ENCODE data around the gene RAPSN. TPM values are rescaled to one million over a fixed set of nuclear protein-coding genes. Genes with fewer than 3 reads are reported as not detected.
A peak's percentile ranks its signal among the peaks of the same experiment; 100 is the strongest.

The RAPSN gene
- total and polyA plus RNA-seq, 2 donors (not counting 1 experiment from before 2014, with no cell fraction given) = 0.17 TPM; not detected in 1

- no peaks in the 10 kb centered on the region for H3K9me3 ChIP-seq (ENCODE audit: control insufficient read depth, insufficient read depth, low read depth, low read length)
- no peak overlapping the region for H2AFZ ChIP-seq (ENCODE audit: low read length)
- TF ChIP-seq EZH2 (IDR thresholded peaks at IDR 0.05; ENCODE audit: low read length, missing control alignments) (no peak), CTCF (conservative IDR thresholded peaks at IDR 0.05 in 1 of 2, IDR thresholded peaks at IDR 0.05 in 1 of 2; ENCODE audit: low read depth in 1 of 2, low read length in 2 of 2) (no peak)
- peaks cover 6% of the 10 kb centered on the region for H3K36me3 ChIP-seq (ENCODE audit: control insufficient read depth, insufficient read depth, low read length)
- H4K20me1 ChIP-seq (ENCODE audit: control insufficient read depth, extremely low read depth, insufficient read depth, low read length) = no peaks in the 10 kb centered on the region
- H3K4me2 ChIP-seq (ENCODE audit: extremely low read depth, insufficient read depth, low read length) = no peak overlapping the region
- H3K9ac ChIP-seq (ENCODE audit: insufficient read depth, low read length) = no peak overlapping the region
- H3K79me2 ChIP-seq (ENCODE audit: control insufficient read depth, insufficient read depth, low read length) = peaks cover 75% of the 10 kb centered on the region
- H3K27me3 ChIP-seq (ENCODE audit: control insufficient read depth, insufficient read depth, low read length) = no peaks in the 10 kb centered on the region
- H3K4me1 ChIP-seq (ENCODE audit: control insufficient read depth, extremely low read depth, insufficient read depth, low read length) = no peaks in the 10 kb centered on the region
- H3K4me3 ChIP-seq (replicated peaks in 1 of 4; ENCODE audit: control extremely low read depth in 1 of 4, insufficient read depth in 1 of 4, low read depth in 3 of 4, low read length in 4 of 4) = no peak overlapping the region
- H3K27ac ChIP-seq (ENCODE audit: insufficient read depth, low read length) = no peak overlapping the region
- peak in 1 of 2 donors; percentile 23 for DNase-seq (ENCODE audit: low read depth in 2 of 2)
These were observed 46.9 kb upstream of the RAPSN start for GRCh38 chr11:47495856-47496217.

GRCh38 chr11:47495011-47495855, 46.3 kb upstream of the RAPSN start:
- DNase-seq (ENCODE audit: low read depth in 2 of 2) = peak in 1 of 2 donors; percentile 91
- H4K20me1 ChIP-seq (ENCODE audit: control insufficient read depth, extremely low read depth, insufficient read depth, low read length) = no peaks in the 10 kb centered on the region
- H3K4me3 ChIP-seq (replicated peaks in 1 of 4; ENCODE audit: control extremely low read depth in 1 of 4, insufficient read depth in 1 of 4, low read depth in 3 of 4, low read length in 4 of 4) = no peak overlapping the region
- TF ChIP-seq CTCF (conservative IDR thresholded peaks at IDR 0.05 in 1 of 2, IDR thresholded peaks at IDR 0.05 in 1 of 2; ENCODE audit: low read depth in 1 of 2, low read length in 2 of 2) (no peak), EZH2 (IDR thresholded peaks at IDR 0.05; ENCODE audit: low read length, missing control alignments) (no peak)
- peak overlapping the region; percentile 39 for H3K27ac ChIP-seq (ENCODE audit: insufficient read depth, low read length)
- no peak overlapping the region for H2AFZ ChIP-seq (ENCODE audit: low read length)
- H3K36me3 ChIP-seq (ENCODE audit: control insufficient read depth, insufficient read depth, low read length) = peaks cover 6% of the 10 kb centered on the region
- no peak overlapping the region for H3K4me2 ChIP-seq (ENCODE audit: extremely low read depth, insufficient read depth, low read length)
- peaks cover 70% of the 10 kb centered on the region for H3K79me2 ChIP-seq (ENCODE audit: control insufficient read depth, insufficient read depth, low read length)
- no peaks in the 10 kb centered on the region for H3K27me3 ChIP-seq (ENCODE audit: control insufficient read depth, insufficient read depth, low read length)
- no peak overlapping the region for H3K9ac ChIP-seq (ENCODE audit: insufficient read depth, low read length)
- no peaks in the 10 kb centered on the region for H3K9me3 ChIP-seq (ENCODE audit: control insufficient read depth, insufficient read depth, low read depth, low read length)
- no peaks in the 10 kb centered on the region for H3K4me1 ChIP-seq (ENCODE audit: control insufficient read depth, extremely low read depth, insufficient read depth, low read length)

- Histone ChIP-seq H3K9ac (ENCODE audit: insufficient read depth, low read length) (no peak overlapping the region), H3K27ac (ENCODE audit: insufficient read depth, low read length) (no peak overlapping the region)
These were observed 40.4 kb upstream of the RAPSN start for GRCh38 chr11:47489395-47489755.

More at GRCh38 chr11:47489395-47489755, 40.4 kb upstream of the RAPSN start:
- peak; percentile 42 to 73 for DNase-seq (ENCODE audit: low read depth in 2 of 2)
- no peak for TF ChIP-seq CTCF (conservative IDR thresholded peaks at IDR 0.05 in 1 of 2, IDR thresholded peaks at IDR 0.05 in 1 of 2; ENCODE audit: low read depth in 1 of 2, low read length in 2 of 2)
- TF ChIP-seq EZH2 (IDR thresholded peaks at IDR 0.05; ENCODE audit: low read length, missing control alignments) = no peak
- H3K4me3 ChIP-seq (replicated peaks in 1 of 4; ENCODE audit: control extremely low read depth in 1 of 4, insufficient read depth in 1 of 4, low read depth in 3 of 4, low read length in 4 of 4) = no peak overlapping the region
- H3K9me3 ChIP-seq (ENCODE audit: control insufficient read depth, insufficient read depth, low read depth, low read length) = no peaks in the 10 kb centered on the region
- H3K36me3 ChIP-seq (ENCODE audit: control insufficient read depth, insufficient read depth, low read length) = peaks cover 6% of the 10 kb centered on the region
- peaks cover 2% of the 10 kb centered on the region for H3K4me1 ChIP-seq (ENCODE audit: control insufficient read depth, extremely low read depth, insufficient read depth, low read length)
- H3K79me2 ChIP-seq (ENCODE audit: control insufficient read depth, insufficient read depth, low read length) = peaks cover 35% of the 10 kb centered on the region
- peak overlapping the region; percentile 42 for H3K4me2 ChIP-seq (ENCODE audit: extremely low read depth, insufficient read depth, low read length)
- no peaks in the 10 kb centered on the region for H3K27me3 ChIP-seq (ENCODE audit: control insufficient read depth, insufficient read depth, low read length)
- H2AFZ ChIP-seq (ENCODE audit: low read length) = no peak overlapping the region
- no peaks in the 10 kb centered on the region for H4K20me1 ChIP-seq (ENCODE audit: control insufficient read depth, extremely low read depth, insufficient read depth, low read length)

Data from fibroblast of lung (primary cell).